Measurements from ENCODE around the gene PCSK5.

The PCSK5 gene

GRCh38 chr9:76218117-76218885 is 327.8 kb downstream of the PCSK5 start:
- H3K4me3 ChIP-seq (ENCODE audit: low read depth, low read length) = no peak overlapping the region
- TF ChIP-seq CTCF (IDR thresholded peaks at IDR 0.05; ENCODE audit: control insufficient read depth, extremely low read depth, insufficient read depth) = no peak
- DNase-seq (ENCODE audit: low read depth) = no peak

- H3K4me3 ChIP-seq (ENCODE audit: low read depth, low read length) = no peak overlapping the region
- no peak for DNase-seq (ENCODE audit: low read depth)
- TF ChIP-seq CTCF (IDR thresholded peaks at IDR 0.05; ENCODE audit: control insufficient read depth, extremely low read depth, insufficient read depth) = no peak
These were observed 328.5 kb downstream of the PCSK5 start for GRCh38 chr9:76218886-76219445.

GRCh38 chr9:76219560-76220151 is 329.2 kb downstream of the PCSK5 start:
- TF ChIP-seq CTCF (IDR thresholded peaks at IDR 0.05; ENCODE audit: control insufficient read depth, extremely low read depth, insufficient read depth) = peak; percentile 19; the same call in 1 of the 2 replicates
- H3K4me3 ChIP-seq (ENCODE audit: low read depth, low read length) = no peak overlapping the region

GRCh38 chr9:76221423-76221822 is 330.9 kb downstream of the PCSK5 start:
- TF ChIP-seq CTCF (IDR thresholded peaks at IDR 0.05; ENCODE audit: control insufficient read depth, extremely low read depth, insufficient read depth) = no peak
- no peak overlapping the region for H3K4me3 ChIP-seq (ENCODE audit: low read depth, low read length)
- peak; percentile 19 for DNase-seq (ENCODE audit: low read depth)

More at GRCh38 chr9:76219560-76220151, 329.2 kb downstream of the PCSK5 start:
- DNase-seq (ENCODE audit: low read depth) = no peak

- H3K4me3 ChIP-seq (ENCODE audit: low read depth, low read length) = no peak overlapping the region
- no peak for TF ChIP-seq CTCF (IDR thresholded peaks at IDR 0.05; ENCODE audit: control insufficient read depth, extremely low read depth, insufficient read depth)
- DNase-seq (ENCODE audit: low read depth) = no peak
These were observed 333.4 kb downstream of the PCSK5 start for GRCh38 chr9:76223749-76224340.

GRCh38 chr9:76227156-76227555 is 336.7 kb downstream of the PCSK5 start:
- no peak for DNase-seq (ENCODE audit: low read depth)
- no peak overlapping the region for H3K4me3 ChIP-seq (ENCODE audit: low read depth, low read length)
- no peak for TF ChIP-seq CTCF (IDR thresholded peaks at IDR 0.05; ENCODE audit: control insufficient read depth, extremely low read depth, insufficient read depth)

Data from LNCaP clone FGC (cell line).